SKM-1 (cell line): ENCODE results near the gene PHOX2B.
"Not testable (repeated sequence)": the region's sequence is repeated elsewhere in the genome, so short reads cannot be mapped to it uniquely, and the experiment has no call there.

Experiments used
- DNase-seq: peaks from one replicate; lab custom pipeline; 2025; ENCODE audit not compliant: unreplicated experiment; lab: John Stamatoyannopoulos, UW

PHOX2B gene

DNA sequence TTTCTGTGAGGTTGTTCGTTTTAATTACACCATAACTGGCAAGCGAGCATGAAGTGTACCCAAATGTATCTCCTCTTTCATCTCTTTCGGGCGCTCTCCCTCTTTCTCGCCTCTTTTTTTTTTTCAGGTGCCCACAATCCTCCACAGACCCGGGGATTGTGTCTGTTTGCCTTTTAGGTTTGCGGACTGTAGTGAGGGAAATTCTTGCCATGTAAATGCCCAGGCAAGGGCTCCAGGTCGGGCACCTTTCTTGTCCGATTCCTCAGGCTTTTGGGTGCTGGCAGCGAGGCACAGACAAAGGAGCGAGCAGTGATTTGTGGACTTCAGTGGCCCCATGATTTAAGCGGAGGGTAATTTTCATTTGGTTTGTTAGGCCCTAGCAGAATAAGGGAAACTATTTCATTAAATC lies 1.1 kb upstream of the PHOX2B start:
- no peak for DNase-seq

DNA sequence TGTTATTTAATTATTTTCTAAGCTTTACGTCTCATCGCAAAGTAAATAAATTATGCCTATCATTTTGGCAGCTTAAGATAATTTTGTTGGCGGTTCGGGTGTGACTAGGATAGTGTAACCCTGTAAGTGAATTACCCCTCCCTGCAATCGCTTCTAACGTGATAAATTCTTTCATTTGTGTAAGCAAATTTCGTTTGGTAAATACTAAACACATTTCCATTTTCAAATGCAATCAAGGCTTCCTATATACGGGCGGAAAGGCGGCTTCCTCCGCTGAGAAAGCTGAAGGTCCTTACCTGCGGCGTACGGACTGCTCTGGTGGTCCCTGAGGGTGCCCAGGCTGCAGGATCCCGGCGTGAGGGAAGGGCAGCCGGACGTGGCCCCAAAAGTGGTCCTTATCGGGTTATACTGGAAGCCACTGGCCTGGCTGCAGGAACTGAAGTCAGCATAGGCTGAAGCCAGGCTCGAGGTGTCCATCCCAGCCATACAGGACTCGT lies 403 bp downstream of the PHOX2B start:
- no peak for DNase-seq

DNA sequence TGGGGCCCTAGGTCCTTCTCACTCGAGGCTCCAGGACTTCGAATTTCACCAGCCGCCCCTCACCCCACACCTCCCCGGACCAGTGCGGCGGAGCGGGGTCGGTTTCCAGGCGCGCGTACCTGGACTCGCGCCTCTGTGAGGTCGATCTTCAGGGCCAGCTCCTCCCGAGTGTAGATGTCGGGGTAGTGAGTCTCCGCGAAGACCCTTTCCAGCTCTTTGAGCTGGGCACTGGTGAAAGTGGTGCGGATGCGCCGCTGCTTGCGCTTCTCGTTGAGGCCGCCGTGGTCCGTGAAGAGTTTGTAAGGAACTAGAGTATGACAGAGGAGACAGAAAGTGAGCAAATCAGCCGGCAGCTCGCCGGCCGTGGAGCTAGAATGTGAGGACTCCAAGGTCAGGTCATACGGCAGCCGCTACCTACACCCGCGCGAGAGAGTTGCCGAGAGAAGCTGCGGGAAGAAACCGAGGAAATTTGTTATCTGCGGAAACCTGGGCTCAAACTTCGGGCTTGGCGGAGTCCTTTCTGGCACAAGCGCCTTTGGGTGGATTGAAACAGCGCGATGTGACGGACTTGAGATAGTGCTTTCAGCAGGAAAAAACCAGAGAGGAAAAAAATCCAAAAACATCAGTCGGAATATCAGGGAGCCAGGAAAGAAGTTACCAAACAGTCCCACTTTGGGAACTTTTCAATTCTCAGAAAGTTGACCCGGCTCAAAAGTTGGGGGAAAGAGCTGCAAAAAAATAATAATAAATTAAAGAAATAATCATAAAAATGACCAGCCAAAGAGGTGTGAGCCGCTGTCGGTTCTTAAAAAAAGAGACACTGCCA lies 1.1 kb downstream of the PHOX2B start:
- DNase-seq: no peak

- no peak for DNase-seq
These were observed 1.9 kb downstream of the PHOX2B start for GRCh38 chr4:41746440-41747229.

DNA sequence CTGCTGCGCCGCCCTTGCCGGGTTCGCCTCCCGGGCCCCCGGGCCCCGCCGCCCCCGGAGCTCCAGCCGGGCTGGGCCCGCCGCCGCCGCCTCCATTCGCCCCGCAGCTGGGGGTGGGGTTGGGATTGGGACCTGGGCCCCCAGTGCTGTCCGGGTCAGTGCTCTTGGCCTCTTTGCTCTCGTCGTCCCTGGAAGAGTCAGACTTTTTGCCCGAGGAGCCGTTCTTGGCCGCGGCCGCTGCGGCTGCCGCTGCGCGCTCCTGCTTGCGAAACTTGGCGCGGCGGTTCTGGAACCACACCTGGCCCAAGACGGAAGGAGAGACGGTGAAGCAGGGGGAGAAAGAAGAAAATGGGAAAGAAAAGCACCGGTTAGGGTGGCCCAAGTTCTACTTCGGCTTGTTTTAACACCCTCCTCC lies 2.5 kb downstream of the PHOX2B start:
- DNase-seq: no peak

DNA sequence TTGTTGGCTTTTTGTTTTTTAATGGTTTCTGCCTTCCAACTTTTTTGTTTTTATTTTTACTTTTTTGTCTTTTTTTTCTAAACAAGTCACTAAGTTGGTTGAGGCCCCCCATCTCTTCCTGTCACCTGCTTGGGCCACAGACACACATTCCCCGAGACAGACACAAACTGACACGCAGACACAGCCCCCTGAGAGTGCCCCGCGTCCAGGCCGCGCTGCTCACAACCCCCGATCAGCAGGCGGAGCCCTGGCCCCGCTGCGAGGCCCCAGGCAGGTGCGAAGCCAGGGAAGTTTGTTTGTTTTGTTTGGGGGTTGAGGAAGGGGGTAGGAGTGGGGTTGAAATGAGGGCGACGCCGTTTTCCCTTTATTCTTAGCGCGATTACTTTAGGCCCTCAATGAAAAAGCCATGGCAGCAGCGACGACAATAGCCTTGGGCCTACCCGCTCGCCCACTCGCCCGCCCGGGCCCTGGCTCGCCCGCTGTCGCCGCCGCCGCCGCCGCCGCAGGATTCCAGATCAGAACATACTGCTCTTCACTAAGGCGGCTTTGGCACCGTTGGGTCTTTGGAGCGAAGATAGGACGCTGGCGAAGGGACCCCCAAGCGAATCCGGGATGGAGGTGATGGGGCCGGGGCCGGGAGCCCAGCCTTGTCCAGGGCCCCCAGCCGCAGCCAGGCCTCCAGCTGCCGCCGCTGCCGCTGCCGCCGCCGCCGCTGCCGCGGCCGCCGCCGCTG lies 3.1 kb downstream of the PHOX2B start:
- no peak for DNase-seq

- no peak for DNase-seq
These were observed 3.8 kb downstream of the PHOX2B start for GRCh38 chr4:41744572-41745291.

DNA sequence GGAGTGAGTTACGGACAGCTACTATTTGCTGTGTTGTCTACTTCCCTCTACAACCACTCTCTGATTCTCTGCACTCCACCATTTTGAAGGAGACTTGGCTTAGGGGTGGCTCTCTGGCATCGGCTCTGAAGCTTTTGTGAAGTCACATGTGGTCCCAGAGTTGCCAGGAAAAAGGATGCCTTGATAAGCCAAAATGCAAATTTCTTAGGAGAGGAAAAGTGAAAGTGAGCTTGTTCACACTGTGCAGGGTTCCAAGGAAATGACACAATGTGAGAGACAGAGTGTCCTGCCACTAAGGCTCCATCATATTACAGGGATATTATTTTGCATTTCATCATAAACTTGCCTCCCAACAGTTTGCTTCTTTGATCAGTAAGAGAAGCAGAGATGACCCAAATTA lies 7.2 kb downstream of the PHOX2B start:
- DNase-seq: no peak

DNA sequence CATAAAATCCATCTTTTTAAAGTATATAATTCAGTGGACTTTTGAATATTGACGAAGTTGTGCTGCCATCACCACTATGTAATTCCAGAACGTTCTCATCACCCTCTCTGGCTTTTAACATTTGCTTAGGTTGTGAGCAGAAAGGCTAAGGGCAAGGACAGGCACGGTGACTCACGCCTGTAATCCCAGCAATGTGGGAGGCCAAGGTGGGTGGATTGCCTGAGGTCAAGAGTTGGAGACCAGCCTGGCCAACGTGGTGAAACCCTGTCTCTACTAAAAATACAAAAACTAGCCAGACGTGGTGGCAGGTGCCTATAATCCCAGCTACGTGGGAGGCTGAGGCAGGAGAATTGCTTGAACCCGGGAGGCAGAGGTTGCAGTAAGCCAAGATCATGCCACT lies 11.0 kb downstream of the PHOX2B start:
- not testable (repeated sequence) for DNase-seq

DNA sequence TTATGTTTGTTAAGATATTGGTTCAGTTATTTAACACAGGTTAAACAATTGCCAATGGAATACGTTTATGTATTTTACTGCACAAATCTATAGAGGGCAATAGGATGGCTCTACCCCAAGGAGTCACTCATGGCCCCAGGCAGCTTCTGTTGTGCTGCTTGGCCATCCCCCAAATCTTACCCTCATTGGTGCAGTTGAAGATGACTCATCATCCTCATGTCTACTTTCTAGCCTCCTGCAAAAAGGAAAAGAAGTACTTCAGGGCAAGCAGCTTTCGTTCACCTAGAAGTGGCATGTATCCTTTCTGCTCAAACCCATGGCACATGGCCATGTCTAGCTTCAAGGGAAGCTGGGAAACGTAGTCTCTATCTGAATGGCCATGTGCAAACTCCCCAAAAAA lies 14.2 kb downstream of the PHOX2B start:
- DNase-seq: no peak

GRCh38 chr4:41731569-41732126 lies 16.9 kb downstream of the PHOX2B start:
- DNase-seq: no peak

DNA sequence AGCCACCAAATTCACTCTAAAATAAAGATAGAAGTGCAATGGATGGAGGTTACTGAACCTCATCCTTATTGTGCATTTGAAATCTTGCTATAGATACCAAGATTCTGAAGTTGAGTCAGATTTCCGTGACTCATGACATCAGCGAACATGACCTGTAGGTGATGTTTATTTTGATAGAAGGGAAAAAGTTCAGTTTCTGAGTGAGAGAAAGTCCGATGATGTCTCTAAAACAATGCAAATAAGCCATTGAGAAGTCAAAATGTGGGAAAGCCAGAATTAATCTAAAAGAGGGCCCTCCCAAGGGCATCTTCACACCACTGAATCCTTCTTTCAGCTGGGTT lies 20.0 kb downstream of the PHOX2B start:
- DNase-seq: no peak

DNA sequence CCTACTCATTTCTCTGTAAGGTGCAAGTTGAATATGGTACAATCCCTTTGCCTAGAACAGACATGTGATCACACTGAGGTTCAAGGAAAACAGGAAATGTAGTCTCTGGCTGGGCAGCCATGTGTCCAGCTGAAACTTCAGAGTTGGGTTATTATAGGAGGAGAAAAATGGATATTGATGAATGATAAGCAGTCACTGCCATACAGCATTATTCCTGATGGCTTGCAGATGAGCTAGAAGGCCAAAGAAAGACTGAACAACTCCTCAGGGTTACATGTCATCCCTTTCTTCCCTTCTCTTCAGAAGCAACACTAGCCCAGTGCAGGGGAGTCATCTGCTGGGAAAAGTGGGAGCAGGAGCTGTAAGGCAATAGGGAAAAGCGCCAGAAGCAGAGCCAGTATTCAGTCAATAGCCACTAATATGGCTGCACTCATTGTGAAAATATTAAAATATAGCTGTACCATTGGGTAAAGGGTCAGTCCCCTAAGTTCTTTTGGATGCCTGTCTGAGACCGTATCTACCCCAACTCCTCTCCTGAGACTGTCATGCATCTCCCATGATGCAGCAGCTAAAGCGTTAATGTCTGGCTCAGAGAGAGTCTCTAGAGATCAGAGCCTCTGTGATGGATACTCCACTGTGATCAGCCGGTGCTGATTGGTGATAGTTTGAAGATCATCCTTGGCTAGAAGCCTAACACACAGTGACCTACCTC lies 20.5 kb downstream of the PHOX2B start:
- no peak for DNase-seq

- DNase-seq: no peak
These were observed 23.3 kb downstream of the PHOX2B start for GRCh38 chr4:41725254-41725653.

DNA sequence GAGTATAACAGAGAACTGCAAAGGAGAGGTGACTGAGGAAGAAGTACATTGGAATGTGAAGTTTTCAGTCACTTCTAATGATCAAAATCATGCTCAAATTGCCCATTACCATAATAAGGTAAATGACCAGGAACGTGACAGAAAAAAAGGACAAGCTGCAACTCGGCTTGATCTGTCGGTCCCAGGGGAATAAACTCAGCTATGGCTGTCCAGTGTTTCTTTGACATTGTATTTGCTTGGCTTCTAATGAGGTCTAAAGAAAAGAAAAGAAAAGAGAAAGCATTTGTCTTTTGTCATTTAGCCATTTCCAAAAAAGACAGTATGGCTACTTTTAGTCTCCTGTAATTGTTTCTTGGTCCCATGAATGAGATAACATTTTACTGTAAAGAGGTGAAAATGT lies 25.2 kb downstream of the PHOX2B start:
- no peak for DNase-seq

DNA sequence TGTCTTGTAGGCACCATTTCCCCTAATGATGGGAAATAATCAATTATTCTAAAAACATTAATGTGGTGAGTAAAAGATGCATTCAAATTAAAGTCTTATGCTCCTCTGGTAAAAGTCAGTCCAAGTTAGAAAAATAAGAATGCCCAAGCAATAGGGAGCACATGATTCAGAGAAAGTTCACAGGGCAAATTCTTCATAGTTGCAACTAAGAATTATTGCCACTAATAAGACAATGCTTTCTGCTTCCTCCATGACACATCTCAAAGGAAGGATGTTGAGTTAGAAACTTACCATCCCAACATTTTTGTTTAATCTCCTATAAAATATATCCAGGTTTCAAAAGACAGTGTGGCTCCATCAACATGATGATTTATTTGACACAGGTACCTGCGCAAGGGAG lies 26.3 kb downstream of the PHOX2B start:
- no peak for DNase-seq

GRCh38 chr4:41719417-41719816 lies 29.1 kb downstream of the PHOX2B start:
- DNase-seq: no peak

GRCh38 chr4:41718907-41719306 lies 29.6 kb downstream of the PHOX2B start:
- DNase-seq: no peak

DNA sequence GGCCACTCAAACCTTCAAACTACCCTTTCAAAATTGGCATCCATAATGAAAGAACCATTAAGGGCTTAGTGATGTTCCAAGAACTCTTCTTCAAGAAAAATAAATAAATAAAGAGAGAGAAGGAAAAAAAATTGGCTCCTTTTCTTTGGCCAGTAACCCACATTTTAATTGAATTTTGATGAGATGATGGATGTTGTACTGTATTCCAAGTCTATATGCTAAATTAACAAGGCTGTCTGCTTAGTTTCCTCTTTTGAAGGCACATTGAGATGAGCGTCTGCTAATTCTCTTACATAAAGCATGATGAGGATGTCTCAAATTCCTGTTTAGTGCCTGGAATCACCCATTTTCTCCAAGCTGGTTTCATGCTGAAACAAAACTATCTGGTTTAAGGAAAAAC lies 33.4 kb downstream of the PHOX2B start:
- DNase-seq: no peak

DNA sequence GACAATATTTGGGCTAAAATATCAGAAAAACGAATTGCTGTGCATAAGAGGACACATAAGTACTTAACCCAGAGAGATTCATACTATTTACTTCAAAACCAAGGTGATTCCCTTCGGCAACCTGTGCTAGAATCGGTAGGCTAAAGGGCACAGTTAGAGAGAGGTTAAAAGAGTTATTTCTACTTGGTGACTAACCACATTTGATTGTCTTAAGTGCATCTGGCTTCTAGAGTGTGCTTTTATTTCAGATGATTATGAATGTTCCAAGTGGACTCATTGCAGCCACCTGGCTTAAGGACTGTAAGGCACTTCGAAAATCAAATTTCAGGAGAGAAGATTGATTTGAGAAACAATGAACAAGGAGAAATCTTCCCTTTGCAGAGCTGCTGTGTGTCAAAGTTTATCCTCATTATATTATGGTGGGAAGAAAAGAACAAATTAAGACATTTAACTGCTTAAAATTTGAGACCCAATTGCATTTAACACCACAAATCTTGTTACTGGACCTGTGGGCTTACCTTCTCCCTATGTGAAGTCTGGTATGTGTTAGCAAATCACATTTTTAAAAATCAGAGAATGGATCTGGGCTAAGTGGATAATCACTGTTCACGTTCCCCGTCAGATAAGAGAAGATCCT lies 34.0 kb downstream of the PHOX2B start:
- no peak for DNase-seq
